SJSA1 (cell line): ENCODE results near the gene TSTD2. TPM values are rescaled to one million over a fixed set of nuclear protein-coding genes. Genes with fewer than 3 reads are reported as not detected.

Experiments
- DNase-seq, 2 experiments: peaks; one replicate each; pipeline ENCODE4 v3.0.0-alpha.2; 2015 to 2020; ENCODE audit warnings: low spot score in 2 of 2, low read depth in 1 of 2
- H3K27ac ChIP-seq: fragments of 250-450 bp; sonication (Bioruptor Pico); 2 replicates; pipeline ENCODE4 v1.5.1; 2020; ENCODE audit warnings: mild to moderate bottlenecking, moderate library complexity
- H3K27me3 ChIP-seq: fragments of 250-450 bp; sonication (Bioruptor Pico); replicated peaks from 2 replicates; pipeline ENCODE4 v1.5.1; 2020; ENCODE audit warnings: mild to moderate bottlenecking, moderate library complexity
- H3K36me3 ChIP-seq: fragments of 250-450 bp; sonication (Bioruptor Pico); 2 replicates; pipeline ENCODE4 v1.5.1; 2020; ENCODE audit warnings: mild to moderate bottlenecking
- H3K4me1 ChIP-seq: fragments of 250-450 bp; sonication (Bioruptor Pico); replicated peaks from 2 replicates; pipeline ENCODE4 v1.6.1; 2021; ENCODE audit warnings: mild to moderate bottlenecking
- H3K4me3 ChIP-seq: fragments of 250-450 bp; sonication (Bioruptor Pico); 2 replicates; pipeline ENCODE4 v1.5.1; 2020; ENCODE audit warnings: mild to moderate bottlenecking
- H3K9me3 ChIP-seq: fragments of 250-450 bp; sonication (Bioruptor Pico); replicated peaks from 2 replicates; pipeline ENCODE4 v1.5.1; 2020; ENCODE audit warnings: mild to moderate bottlenecking
- total RNA-seq: library from RNA; depleted of rRNA; stranded (reverse); fragments of >200 nt; shearing (Covaris generic); gene quantifications from 2 replicates; pipeline ENCODE4 v1.2.3, GENCODE V29; 2014; rRNA removed

The TSTD2 gene
- total RNA-seq, 1 experiment from 2014 or later: 11.9 TPM

DNA sequence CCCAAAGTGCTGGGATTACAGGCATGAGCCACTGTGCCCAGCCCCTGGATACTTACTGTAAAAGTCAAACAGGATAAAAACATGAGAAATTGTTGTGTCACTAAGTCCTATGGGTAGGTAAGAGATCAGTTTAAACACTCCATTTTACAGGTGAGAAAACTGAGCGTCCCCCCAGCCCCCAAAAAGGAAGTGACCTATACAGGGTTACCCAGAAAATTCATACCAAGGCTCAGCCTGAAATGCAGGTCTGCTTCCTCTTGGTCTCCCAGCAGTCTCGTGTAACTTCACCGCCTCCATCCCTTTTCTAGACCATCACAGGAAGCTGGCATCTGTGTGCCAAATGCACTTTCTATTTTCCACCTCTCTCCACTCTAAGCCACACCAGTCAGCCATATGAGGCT is 74.5 kb downstream of the TSTD2 start:
- Histone ChIP-seq H3K27ac (no peak overlapping the region), H3K4me1 (no peaks in the 10 kb centered on the region), H3K4me3 (no peak overlapping the region), H3K9me3 (no peaks in the 10 kb centered on the region), H3K36me3 (no peaks in the 10 kb centered on the region), H3K27me3 (no peaks in the 10 kb centered on the region; the same call in 1 of the 2 replicates)
- DNase-seq: no peak

DNA sequence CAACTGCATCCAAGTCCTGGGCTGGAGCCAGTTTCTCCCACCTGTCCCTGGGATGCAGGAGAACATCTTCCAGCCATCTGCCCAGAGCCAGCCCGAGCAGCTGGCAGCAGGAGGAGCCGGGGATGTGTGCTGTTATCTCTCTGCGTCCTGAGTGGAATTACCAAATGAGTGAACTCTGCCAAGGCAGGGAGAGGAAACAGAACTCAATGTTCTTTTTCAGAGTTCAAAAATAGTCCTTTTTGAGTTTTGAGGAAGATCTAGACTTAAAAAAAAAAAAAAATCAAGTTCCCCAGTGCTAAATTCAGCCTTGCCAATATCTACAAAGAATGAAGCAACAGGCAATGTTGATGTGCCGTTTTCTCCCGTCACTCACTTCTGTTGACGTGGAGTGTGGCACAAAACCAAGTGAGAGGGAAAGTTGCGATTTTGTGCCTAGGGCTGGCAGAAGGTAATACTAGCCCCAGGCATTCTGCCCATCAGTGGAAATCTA is 75.5 kb downstream of the TSTD2 start:
- Histone ChIP-seq H3K27ac (no peak overlapping the region), H3K9me3 (no peaks in the 10 kb centered on the region), H3K36me3 (no peaks in the 10 kb centered on the region), H3K27me3 (no peaks in the 10 kb centered on the region; the same call in none of the 2 replicates), H3K4me3 (no peak overlapping the region), H3K4me1 (no peaks in the 10 kb centered on the region)
- DNase-seq: no peak

DNA sequence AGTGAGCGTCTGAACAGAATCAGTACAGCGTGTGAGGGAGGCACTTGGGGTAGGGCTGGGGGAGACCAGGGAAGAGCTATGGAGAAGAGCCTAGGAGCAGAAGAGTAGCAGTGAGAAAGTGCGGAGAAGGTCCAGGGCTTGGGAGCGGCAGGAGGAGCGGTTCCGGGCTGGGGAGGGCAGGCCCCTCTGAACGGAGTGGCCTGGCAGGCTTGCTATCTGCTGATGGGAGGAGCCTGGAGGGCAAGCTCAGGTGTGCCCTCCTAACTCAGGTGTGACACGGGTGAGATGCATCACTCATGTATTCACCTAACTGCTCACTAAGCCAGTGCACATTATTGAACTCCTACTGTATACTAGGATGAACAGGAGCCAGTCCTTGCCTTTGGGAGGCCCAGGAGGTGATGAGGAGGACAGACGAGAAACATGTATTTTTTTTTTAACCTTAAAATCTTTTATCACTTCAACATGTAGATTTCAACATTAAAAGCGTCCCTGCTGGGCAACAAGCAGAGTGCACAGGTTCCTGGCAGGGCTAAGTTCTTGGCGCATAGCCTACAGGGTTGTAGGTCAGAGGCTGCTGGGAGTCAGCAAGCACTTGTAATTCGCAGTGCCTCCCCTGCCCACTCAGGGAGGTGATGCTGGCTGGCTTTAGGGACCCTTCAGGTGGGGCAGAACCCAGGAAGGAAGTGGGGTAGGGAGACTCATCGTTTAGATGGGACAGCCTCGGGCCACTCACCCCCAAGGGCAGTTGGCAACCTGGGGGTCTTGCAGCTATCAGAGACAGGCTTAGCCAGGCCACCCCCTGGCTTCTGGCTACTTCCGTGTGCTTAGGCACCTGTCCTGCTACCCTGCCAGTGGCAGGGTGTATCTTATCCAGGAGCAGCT is 76.2 kb downstream of the TSTD2 start:
- no peak for DNase-seq
- Histone ChIP-seq H3K36me3 (no peaks in the 10 kb centered on the region), H3K4me1 (no peaks in the 10 kb centered on the region), H3K4me3 (no peak overlapping the region), H3K9me3 (no peaks in the 10 kb centered on the region), H3K27me3 (no peaks in the 10 kb centered on the region; the same call in none of the 2 replicates), H3K27ac (no peak overlapping the region)

DNA sequence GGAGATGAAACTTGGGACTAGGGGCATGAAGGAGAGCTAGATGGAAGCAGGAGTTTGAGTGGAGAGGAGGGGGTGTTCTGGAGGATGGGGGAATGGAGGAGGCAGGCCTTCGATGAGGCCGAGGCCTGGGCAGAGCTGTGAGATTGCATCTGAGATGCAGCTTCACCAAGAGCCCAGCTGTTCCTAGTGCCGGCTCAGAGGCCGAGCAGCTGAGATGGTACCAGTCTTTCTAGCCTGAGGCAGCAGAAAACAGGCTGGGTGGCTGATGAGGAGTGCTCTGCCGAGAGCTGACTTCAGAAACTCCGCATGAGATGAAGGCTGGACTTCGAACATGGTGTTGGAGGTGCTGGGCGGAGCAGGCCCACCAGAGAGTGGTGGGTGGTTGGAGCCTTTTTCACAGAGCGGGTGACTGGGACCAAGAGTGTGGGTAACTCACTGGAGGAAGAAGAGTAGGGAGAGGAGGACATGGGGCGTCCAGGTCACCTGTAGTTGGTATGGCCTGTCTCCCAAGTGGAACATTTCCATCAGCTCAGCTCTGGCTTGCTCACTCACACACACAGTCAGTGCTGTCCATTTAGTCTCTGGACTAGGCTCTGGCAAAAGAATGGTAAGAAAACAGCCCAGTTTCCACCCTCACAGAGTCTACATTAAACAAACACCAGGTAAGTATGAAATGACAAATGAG is 77.0 kb downstream of the TSTD2 start:
- Histone ChIP-seq H3K4me1 (no peaks in the 10 kb centered on the region), H3K9me3 (no peaks in the 10 kb centered on the region), H3K27ac (no peak overlapping the region), H3K36me3 (no peaks in the 10 kb centered on the region), H3K27me3 (no peaks in the 10 kb centered on the region; the same call in none of the 2 replicates), H3K4me3 (no peak overlapping the region)
- no peak for DNase-seq

DNA sequence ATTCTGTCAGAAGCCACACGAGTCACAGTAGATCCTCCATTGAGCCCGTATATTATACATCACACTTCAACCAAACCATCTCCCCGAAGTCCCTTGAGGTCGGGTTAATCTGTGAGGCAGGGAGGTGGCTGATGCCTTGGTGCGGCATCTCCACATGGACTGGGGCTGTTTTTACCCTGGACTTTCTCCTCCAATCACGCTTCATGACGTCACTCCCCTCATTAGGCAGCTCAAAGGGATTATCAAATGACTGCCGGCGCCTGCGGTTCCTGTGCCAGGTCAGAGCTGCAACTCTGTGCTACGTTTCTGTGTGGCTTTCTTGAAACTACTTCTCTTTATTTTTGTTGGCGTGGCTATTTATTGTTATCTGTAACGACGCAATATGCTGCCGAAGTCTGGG is 78.0 kb downstream of the TSTD2 start:
- Histone ChIP-seq H3K27me3 (no peaks in the 10 kb centered on the region; the same call in none of the 2 replicates), H3K9me3 (no peaks in the 10 kb centered on the region), H3K27ac (no peak overlapping the region), H3K4me1 (no peaks in the 10 kb centered on the region), H3K36me3 (no peaks in the 10 kb centered on the region), H3K4me3 (no peak overlapping the region)
- peak in 1 of 2 experiments; percentile 4 for DNase-seq

DNA sequence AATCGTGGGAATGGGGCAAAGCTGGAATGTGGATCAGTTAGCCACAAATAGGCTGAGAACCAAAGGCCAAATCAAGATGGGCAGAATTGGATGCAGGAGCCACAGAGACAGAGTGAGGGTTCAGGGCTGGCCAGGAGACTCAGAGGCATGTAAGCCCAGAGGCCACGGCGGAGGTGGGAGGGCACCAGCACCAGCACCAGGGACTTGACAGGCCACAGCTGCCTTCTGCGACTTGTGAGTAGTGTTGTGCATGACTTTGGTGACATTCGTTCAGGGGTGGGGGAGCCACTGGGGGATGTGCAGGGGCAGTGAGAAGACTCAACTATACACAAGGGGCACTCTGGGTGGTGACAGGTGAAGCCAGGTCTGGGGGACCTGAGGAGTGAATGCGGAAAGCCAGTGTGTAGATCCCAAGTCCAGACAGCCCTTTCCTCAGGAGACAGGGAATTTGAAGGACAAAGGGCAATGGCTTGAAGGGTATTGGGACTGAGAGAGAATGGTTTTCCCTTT is 78.5 kb downstream of the TSTD2 start:
- Histone ChIP-seq H3K36me3 (no peaks in the 10 kb centered on the region), H3K4me3 (no peak overlapping the region), H3K4me1 (no peaks in the 10 kb centered on the region), H3K27ac (no peak overlapping the region), H3K27me3 (no peaks in the 10 kb centered on the region; the same call in none of the 2 replicates), H3K9me3 (no peaks in the 10 kb centered on the region)
- DNase-seq: no peak

DNA sequence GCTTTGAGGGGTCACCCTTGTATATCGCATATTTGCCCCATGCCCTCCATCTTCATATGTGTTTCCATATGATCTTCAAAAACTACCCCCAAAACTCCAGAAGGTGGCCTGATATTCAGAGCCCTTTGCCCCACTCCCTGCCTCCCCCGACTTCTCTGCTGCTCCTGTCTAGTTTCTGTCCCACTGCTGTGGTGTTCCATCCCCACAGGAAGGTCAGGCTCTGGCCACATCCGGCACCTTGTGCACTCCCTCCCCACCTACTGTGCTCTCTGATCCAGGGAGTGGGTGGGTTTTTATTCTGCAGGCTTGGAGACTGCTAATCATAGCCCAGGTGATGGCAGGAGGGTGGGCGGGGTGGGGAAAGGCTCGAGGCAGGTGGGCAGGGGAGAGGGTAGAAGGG is 79.3 kb downstream of the TSTD2 start:
- Histone ChIP-seq H3K27me3 (no peaks in the 10 kb centered on the region; the same call in none of the 2 replicates), H3K9me3 (no peaks in the 10 kb centered on the region), H3K4me3 (no peak overlapping the region), H3K4me1 (no peaks in the 10 kb centered on the region), H3K36me3 (no peaks in the 10 kb centered on the region), H3K27ac (no peak overlapping the region)
- DNase-seq: no peak

DNA sequence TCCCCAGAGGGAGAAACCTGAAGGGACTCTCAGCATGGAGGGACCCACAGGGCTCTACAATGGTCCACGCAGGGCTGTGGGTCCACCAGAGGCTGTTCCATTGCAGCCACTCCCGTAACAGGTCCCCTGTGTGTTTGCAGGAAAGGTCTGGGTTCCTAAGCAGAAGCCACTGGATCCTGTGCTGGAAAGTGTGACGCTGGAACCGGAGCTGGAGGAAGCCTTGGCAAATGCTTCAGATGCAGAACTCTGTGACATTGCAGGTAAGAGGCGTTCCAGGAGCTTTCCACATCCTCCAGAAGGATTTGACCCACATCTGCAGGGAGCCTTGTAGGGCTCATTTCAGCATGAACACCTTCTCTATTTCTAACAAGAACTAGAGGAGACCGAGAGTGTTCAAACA is 80.0 kb downstream of the TSTD2 start:
- no peak for DNase-seq
- Histone ChIP-seq H3K4me3 (no peak overlapping the region), H3K27me3 (no peaks in the 10 kb centered on the region; the same call in none of the 2 replicates), H3K4me1 (no peaks in the 10 kb centered on the region), H3K27ac (no peak overlapping the region), H3K9me3 (no peaks in the 10 kb centered on the region), H3K36me3 (no peaks in the 10 kb centered on the region)

DNA sequence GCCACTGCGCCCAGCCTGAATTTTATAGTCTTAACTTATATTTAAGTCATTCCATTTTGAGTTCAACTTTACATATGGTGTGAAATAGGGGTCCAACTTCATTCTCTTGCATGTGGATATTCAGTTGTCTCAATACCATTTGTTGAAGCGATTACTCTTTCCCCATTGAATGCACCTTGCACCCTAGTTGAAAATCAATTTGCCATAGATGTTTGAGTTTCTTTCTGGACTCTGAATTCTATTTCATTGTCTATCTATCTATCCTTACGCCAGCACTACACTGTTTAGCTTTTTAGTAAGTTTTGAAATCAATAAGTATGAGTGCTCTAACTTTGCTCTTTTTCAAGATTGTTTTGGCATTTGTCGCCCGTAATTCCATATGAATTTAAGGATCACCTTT is 81.9 kb downstream of the TSTD2 start:
- Histone ChIP-seq H3K4me1 (no peaks in the 10 kb centered on the region), H3K27ac (no peak overlapping the region), H3K9me3 (no peaks in the 10 kb centered on the region), H3K27me3 (no peaks in the 10 kb centered on the region; the same call in none of the 2 replicates), H3K4me3 (no peak overlapping the region), H3K36me3 (no peaks in the 10 kb centered on the region)
- no peak for DNase-seq

DNA sequence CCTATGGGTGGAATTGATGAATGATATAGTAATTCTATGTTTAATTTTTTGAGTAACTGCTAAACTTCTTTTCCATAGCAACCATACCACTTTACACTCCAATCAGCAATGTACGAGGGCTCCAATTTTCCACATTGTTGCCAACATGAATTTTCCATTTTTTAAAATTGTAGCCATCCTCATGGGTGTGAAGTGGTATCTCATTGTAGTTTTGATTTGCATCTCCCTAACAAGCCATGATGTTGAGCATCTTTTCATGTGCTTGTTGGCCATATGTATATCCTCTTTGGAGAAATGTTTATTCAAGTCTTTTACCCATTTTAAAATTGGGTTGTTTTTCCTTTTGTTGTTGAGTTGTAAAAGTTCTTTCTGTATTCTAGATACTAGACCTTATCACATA is 82.8 kb downstream of the TSTD2 start:
- no peak for DNase-seq
- Histone ChIP-seq H3K27ac (no peak overlapping the region), H3K27me3 (no peaks in the 10 kb centered on the region; the same call in 1 of the 2 replicates)

More for the DNA sequence above, 82.8 kb downstream of the TSTD2 start:
- Histone ChIP-seq H3K4me1 (no peaks in the 10 kb centered on the region), H3K36me3 (no peaks in the 10 kb centered on the region), H3K9me3 (no peaks in the 10 kb centered on the region), H3K4me3 (no peak overlapping the region)

Other genes with a start within 250 kb of the TSTD2 start
- 1.3 and 5.3 TPM in 2 replicates for gene TDRD7, start 221.3 kb downstream of the TSTD2 start, total RNA-seq
- gene TMOD1, start 131.7 kb downstream of the TSTD2 start, total RNA-seq: not detected in 2 replicates
- 42.8 and 43.7 TPM in 2 replicates for gene NCBP1, start 453 bp upstream of the TSTD2 start, total RNA-seq
- gene XPA, start 64.0 kb upstream of the TSTD2 start, total RNA-seq: 7.8 and 13.3 TPM in 2 replicates
- 3.1 and 4.7 TPM in 2 replicates for gene FOXE1, start 219.9 kb upstream of the TSTD2 start, total RNA-seq